HG02759 (cell line): ENCODE data around the gene SPEF1.
"Not testable (repeated sequence)": the region's sequence is repeated elsewhere in the genome, so short reads cannot be mapped to it uniquely, and the experiment has no call there.

Experiments
- ATAC-seq: cut with Tn5 transposase; IDR thresholded peaks from one replicate; pipeline ENCODE4 v1.9.1; 2021; ENCODE audit warnings: mild to moderate bottlenecking, moderate library complexity; ENCODE audit not compliant: unreplicated experiment

SPEF1 gene

GRCh38 chr20:3811467-3812258 is 30.4 kb upstream of the SPEF1 start:
- ATAC-seq = peak; percentile 59

GRCh38 chr20:3808544-3808943 is 27.3 kb upstream of the SPEF1 start:
- ATAC-seq = no peak

DNA sequence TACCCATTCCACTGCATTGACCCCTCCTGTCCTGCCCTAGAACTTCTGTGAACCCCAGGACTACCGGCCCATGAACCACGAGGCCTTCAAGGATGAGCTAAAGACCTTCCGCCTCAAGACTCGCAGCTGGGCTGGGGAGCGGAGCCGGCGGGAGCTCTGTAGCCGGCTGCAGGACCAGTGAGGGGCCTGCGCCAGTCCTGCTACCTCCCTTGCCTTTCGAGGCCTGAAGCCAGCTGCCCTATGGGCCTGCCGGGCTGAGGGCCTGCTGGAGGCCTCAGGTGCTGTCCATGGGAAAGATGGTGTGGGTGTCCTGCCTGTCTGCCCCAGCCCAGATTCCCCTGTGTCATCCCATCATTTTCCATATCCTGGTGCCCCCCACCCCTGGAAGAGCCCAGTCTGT is 23.5 kb upstream of the SPEF1 start:
- no peak for ATAC-seq

GRCh38 chr20:3804254-3804751 is 23.1 kb upstream of the SPEF1 start:
- no peak for ATAC-seq

GRCh38 chr20:3803854-3804253 is 22.6 kb upstream of the SPEF1 start:
- no peak for ATAC-seq

GRCh38 chr20:3803289-3803688 is 22.0 kb upstream of the SPEF1 start:
- no peak for ATAC-seq

GRCh38 chr20:3802524-3803239 is 21.4 kb upstream of the SPEF1 start:
- no peak for ATAC-seq

GRCh38 chr20:3801846-3802245 is 20.6 kb upstream of the SPEF1 start:
- ATAC-seq = no peak

- ATAC-seq = no peak
Measured at GRCh38 chr20:3801299-3801698, 20.1 kb upstream of the SPEF1 start.

DNA sequence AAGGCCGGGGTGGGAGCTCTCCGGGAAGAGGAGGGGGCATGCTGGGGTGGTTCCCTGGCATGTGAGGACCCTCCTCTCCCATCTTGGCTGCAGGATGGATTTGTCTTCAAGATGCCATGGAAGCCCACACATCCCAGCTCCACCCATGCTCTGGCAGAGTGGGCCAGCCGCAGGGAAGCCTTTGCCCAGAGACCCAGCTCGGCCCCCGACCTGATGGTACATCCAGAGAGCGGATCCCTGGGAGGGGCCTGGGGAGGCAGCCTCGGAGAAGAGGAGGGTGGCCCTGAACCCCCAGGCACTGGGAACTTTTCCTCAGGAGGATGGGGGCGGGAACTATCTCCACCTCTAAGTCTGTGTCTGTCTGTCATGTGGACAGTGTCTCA is 19.6 kb upstream of the SPEF1 start:
- ATAC-seq = no peak

GRCh38 chr20:3800256-3800877 is 19.1 kb upstream of the SPEF1 start:
- ATAC-seq = no peak

GRCh38 chr20:3798908-3799248 is 17.6 kb upstream of the SPEF1 start:
- ATAC-seq = no peak

GRCh38 chr20:3798373-3798768 is 17.1 kb upstream of the SPEF1 start:
- ATAC-seq = no peak

DNA sequence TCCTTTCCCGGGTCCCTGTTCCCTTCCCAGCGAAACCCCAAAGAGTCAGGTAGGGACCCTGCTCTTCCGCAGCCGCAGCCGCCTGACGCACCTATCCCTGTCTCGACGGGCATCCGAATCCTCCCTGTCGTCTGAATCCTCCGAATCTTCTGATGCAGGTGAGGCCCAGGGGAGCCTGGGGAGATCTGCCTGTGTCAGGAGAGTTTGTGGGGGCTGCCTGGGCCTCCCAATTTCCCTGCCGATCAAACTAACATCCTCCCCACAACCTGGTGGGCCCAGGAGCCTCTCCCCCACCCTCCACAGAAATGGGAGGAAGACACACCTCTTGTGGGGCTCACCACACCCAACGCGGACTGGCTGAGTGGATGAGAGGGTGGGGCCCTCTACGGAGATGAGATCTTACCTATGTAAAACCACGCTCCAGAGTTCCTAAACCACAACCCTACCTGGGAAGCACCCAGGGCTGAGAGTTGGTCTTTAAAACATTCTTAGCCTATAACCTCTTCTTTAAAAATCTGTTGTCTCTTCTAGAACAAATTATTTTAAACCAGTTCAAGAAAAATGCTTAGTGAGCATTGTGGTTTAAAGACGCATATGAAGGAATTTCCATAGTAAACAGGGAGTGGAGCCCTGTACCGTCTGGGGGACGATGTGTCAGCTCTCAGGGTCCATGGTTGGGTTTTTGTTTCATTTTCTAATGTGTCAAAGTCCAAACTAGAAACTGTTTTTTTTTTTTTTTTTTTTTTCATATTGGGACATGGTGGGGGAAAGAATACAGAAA is 16.5 kb upstream of the SPEF1 start:
- ATAC-seq = no peak

- ATAC-seq = no peak
Measured at GRCh38 chr20:3797226-3797545, 15.9 kb upstream of the SPEF1 start.

DNA sequence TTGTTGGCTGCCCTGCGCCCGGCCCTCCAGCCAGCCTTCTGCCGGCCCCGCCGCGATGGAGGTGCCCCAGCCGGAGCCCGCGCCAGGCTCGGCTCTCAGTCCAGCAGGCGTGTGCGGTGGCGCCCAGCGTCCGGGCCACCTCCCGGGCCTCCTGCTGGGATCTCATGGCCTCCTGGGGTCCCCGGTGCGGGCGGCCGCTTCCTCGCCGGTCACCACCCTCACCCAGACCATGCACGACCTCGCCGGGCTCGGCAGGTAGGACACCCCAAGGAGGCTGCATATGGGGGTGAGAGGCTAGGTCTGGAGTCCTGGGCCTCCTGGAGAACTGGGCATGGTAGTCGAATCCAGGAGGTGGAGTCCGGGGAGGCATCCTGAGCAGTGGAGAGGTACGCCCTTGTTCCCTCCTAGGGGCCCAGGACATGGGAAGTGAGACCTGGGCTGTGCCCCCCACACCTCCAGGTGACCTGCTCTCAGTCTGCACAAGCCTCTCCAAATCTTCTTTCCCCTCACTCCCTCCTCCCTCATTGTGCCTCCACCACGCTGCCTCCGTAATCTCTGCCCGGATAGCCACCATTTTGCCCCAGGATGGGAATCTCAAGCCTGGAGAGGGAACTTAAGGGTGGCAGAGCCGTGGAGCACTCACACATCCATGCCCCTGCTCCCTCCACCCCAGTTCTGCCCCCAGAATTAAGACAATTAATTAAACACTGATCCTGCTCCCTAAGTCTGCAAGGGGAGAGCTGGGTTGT is 15.4 kb upstream of the SPEF1 start:
- ATAC-seq = peak; percentile 2

- peak; percentile 69 for ATAC-seq
Measured at GRCh38 chr20:3795511-3796468, 14.5 kb upstream of the SPEF1 start, which contains the start of gene CDC25B. Gene CDC25B, plus strand, starts transcription at chr20:3796310. Its CDS starts 222 bp downstream, at chr20:3796532.

DNA sequence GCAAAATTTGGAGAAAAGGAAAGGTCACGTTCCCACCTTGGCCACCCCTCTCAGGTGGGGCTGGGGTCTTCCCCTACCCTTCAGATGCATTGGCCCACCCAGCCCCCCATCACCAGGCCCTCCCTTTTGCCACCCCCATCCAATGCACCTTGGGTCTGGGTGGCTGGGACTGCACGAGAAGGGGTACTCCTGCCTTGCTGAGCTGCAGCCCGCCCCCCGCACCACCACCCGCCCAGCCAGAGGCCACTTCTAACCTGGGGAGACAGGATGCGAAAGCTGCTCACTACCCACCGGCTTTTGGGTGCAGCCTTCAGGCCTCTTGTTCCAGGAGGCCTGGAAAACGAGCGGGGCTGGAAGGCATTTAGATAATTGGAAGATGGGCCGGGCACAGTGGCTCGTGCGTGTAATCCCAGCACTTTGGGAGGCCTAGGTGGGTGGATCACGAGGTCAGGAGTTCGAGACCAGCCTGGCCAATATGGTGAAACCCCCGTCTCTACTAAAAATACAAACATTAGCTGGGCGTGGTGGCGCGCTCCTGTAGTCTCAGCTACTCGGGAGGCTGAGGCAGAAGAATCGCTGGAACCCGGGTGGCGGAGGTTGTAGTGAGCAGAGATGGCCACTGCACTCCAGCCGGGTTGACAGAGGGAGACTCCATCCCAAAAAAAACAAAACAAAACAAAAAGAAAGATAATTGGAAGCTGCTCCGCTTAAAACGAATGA is 13.6 kb upstream of the SPEF1 start:
- ATAC-seq = no peak

DNA sequence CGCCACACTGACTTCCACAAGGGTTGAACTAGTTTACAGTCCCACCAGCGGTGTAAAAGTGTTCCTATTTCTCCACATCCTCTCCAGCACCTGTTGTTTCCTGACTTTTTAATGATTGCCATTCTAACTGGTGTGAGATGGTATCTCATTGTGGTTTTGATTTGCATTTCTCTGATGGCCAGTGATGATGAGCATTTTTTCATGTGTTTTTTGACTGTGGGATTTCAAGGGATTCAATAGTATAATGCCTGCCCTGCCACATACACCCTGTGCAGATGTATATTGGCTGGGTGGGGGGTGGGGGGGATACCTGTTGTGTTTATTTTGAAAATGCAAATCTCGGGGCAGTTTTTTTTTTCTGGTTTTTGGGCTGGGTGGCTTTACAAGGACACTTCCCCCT is 12.9 kb upstream of the SPEF1 start:
- ATAC-seq = not testable (repeated sequence)
